ENCODE data around the gene ADAM10. TPM values are rescaled to one million over a fixed set of nuclear protein-coding genes. Genes with fewer than 3 reads are reported as not detected.
A peak's percentile ranks its signal among the peaks of the same experiment; 100 is the strongest.

The ADAM10 gene
- total RNA-seq, 1 donor from 2014 or later, result 125 TPM

DNA sequence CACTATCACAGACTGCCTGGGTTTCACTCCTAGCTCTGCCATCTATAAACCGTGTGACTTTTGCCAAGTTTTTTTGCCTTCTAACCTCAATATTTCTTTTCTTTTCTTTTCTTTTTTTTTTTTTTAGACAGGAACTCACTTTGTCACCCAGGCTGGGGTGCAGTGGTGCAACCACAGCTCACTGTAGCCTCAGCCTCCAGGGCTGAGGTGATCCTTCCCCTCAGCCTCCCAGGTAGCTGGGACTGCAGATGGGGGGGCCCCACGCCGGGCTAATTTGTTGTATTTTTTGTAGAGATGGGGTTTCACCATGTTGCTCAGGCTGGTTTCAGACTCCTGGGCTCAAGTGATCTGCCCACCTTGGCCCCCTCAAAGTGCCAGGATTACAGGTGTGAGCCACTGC is 3.2 kb upstream of the ADAM10 start:
- Histone ChIP-seq H3K27me3 (ENCODE audit: control insufficient read depth, insufficient read depth, low read length) (no peaks in the 10 kb centered on the region), H3K4me3 (ENCODE audit: low read depth, low read length) (no peak overlapping the region), H3K36me3 (ENCODE audit: control insufficient read depth, insufficient read depth, low read length) (no peaks in the 10 kb centered on the region)
- TF ChIP-seq, protein P1, sequence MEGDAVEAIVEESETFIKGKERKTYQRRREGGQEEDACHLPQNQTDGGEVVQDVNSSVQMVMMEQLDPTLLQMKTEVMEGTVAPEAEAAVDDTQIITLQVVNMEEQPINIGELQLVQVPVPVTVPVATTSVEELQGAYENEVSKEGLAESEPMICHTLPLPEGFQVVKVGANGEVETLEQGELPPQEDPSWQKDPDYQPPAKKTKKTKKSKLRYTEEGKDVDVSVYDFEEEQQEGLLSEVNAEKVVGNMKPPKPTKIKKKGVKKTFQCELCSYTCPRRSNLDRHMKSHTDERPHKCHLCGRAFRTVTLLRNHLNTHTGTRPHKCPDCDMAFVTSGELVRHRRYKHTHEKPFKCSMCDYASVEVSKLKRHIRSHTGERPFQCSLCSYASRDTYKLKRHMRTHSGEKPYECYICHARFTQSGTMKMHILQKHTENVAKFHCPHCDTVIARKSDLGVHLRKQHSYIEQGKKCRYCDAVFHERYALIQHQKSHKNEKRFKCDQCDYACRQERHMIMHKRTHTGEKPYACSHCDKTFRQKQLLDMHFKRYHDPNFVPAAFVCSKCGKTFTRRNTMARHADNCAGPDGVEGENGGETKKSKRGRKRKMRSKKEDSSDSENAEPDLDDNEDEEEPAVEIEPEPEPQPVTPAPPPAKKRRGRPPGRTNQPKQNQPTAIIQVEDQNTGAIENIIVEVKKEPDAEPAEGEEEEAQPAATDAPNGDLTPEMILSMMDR (IDR thresholded peaks at IDR 0.05; ENCODE audit: insufficient read depth, low read length, poor library complexity, severe bottlenecking), result no peak
- no peak for DNase-seq (ENCODE audit: low read depth)

DNA sequence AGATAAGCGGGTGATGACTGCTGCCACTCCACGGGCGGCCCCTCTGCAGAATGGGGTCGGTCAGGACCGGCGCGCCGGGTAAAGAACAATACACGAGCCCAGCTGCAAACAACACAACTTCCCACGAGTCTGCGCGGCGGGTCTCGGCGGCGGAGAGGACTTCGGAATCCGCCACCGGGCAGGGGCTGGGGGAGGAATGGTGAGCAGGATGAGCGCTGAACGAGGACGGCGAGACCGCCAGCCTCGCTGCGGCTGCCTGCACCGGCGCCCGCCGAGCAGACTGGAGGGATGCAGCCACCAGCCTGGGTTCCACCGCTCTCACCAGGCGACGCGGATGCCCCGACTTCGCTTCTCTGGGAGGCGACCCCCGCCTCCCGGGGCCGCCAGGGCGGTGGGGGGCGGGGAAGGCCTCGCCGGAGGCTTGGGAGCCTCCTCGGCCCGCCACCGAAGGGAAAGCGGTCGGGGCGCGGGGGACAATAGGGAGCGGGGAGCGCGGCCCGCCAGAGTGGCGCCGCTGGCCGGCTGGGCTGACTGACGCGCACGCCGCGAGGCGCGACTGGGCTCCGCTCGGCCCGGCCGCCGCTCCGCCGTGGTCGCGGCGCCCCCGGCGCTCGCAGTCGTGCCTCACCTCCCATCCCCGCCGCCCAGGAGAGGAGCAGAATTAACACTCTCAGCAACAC is 515 bp downstream of the ADAM10 start:
- H3K4me3 ChIP-seq (ENCODE audit: low read depth, low read length), result peak overlapping the region; percentile 97
- TF ChIP-seq, protein P1 (IDR thresholded peaks at IDR 0.05; ENCODE audit: insufficient read depth, low read length, poor library complexity, severe bottlenecking), result no peak
- H3K27me3 ChIP-seq (ENCODE audit: control insufficient read depth, insufficient read depth, low read length), result no peaks in the 10 kb centered on the region
- no peaks in the 10 kb centered on the region for H3K36me3 ChIP-seq (ENCODE audit: control insufficient read depth, insufficient read depth, low read length)
- DNase-seq (ENCODE audit: low read depth), result no peak

DNA sequence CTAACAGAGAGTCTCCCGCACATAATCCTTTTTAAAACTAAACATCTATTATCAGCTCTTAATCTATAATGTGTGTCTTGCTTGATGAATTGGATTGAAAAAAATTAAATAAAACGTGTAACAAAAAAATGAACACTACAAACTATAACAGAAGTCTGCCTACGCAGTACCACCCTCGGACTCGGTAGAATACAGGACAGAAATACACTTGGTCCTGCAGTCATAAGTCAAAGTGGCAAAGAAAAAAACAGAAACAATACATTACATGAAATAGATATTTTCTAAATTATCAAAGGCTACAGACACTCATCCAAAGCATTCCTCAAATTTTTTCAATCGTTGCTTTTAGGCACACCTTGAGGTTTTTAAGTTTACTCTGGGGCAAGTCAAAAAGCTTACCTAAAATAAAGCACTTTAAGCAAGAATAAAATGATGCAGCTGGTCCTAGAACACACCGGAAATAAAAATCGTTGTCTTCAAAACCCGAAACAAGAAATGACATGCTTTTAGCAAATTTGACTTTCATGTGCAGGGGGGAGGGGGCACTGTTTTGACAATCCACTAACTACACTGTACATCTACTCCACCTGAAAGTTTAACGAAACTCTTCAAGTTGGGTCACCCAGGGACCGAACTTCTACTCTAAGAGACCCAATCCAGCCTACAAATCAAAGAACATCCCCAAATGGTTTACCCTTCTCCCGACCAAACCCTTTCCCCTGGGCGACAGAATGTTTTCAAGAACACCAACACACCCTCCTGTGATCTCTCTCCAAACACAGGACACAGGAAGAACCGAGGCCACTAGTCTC is 1.3 kb downstream of the ADAM10 start:
- TF ChIP-seq, protein P1 (IDR thresholded peaks at IDR 0.05; ENCODE audit: insufficient read depth, low read length, poor library complexity, severe bottlenecking), result no peak
- no peaks in the 10 kb centered on the region for H3K36me3 ChIP-seq (ENCODE audit: control insufficient read depth, insufficient read depth, low read length)
- DNase-seq (ENCODE audit: low read depth), result no peak
- no peaks in the 10 kb centered on the region for H3K27me3 ChIP-seq (ENCODE audit: control insufficient read depth, insufficient read depth, low read length)
- peak overlapping the region; percentile 97 for H3K4me3 ChIP-seq (ENCODE audit: low read depth, low read length)

DNA sequence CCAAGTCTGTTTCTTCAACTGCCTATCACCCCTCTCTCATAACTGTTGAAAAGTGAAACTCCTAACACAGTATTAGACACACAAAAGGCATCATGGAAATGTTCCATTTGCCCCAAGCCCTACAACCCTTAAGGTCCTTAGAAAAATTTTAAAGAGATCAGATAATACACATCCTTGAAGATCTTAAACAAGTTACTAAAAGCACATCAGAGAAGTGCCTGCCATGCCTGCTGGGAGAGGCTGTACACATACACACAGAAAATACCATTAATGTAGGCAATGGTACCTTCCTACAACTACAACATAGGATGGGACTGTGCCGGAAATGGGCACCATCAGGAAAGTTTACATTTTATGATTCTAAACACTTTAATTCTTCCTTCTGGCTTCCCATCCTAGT is 3.3 kb downstream of the ADAM10 start:
- Histone ChIP-seq H3K27me3 (ENCODE audit: control insufficient read depth, insufficient read depth, low read length) (no peaks in the 10 kb centered on the region), H3K4me3 (ENCODE audit: low read depth, low read length) (peak overlapping the region; percentile 97), H3K36me3 (ENCODE audit: control insufficient read depth, insufficient read depth, low read length) (no peaks in the 10 kb centered on the region)
- TF ChIP-seq, protein P1 (IDR thresholded peaks at IDR 0.05; ENCODE audit: insufficient read depth, low read length, poor library complexity, severe bottlenecking), result no peak
- no peak for DNase-seq (ENCODE audit: low read depth)

DNA sequence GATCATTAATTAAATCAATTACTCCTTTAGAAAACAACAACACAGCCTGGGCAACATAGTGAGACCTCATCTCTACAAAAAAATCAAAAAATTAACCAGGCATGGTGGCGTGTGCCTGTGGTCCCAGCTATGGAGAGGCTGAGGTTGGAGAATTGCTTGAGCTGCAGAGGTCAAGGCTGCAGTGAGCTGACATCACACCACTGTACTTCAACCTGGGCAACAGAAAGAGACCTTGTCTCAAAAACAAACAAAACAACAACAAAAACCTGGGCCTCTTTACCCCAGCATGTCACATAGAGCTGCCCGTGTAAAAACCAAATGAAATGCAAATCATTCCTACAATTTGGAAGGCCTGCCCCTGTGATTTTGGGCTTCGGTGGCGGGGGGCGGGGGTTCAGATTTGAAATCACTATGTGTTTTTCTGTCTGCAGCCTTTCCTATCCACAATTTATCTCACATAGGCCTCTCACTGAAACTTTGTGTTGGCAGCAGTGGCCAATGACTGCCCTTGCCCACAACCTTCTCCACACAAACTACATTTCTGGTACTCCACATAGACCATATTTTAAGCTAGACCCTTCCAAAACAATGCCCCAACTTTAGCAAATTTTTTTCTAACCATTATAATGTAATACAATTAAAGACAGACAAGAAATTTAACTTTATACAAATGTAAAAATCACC is 6.5 kb downstream of the ADAM10 start:
- Histone ChIP-seq H3K27me3 (ENCODE audit: control insufficient read depth, insufficient read depth, low read length) (no peaks in the 10 kb centered on the region), H3K36me3 (ENCODE audit: control insufficient read depth, insufficient read depth, low read length) (no peaks in the 10 kb centered on the region), H3K4me3 (ENCODE audit: low read depth, low read length) (no peak overlapping the region)
- TF ChIP-seq, protein P1 (IDR thresholded peaks at IDR 0.05; ENCODE audit: insufficient read depth, low read length, poor library complexity, severe bottlenecking), result no peak
- DNase-seq (ENCODE audit: low read depth), result no peak
